22Rv1 (cell line): ENCODE results near the gene SPATA31E1.
"Not testable (repeated sequence)": the region's sequence is repeated elsewhere in the genome, so short reads cannot be mapped to it uniquely, and the experiment has no call there.

Experiments used
- H3K27ac ChIP-seq: fragments of 450-650 bp; 2 replicates; pipeline ENCODE4 v1.5.1; 2017
- ZFX ChIP-seq: fragments of 450-650 bp; IDR thresholded peaks from 2 replicates; pipeline ENCODE4 v1.6.1; 2017; ENCODE audit warnings: antibody characterized with exemption, borderline replicate concordance
- TF ChIP-seq, protein P1 (sequence below): fragments of 450-650 bp; IDR thresholded peaks from 2 replicates; pipeline ENCODE4 v1.5.1; 2017; ENCODE audit warnings: mild to moderate bottlenecking

SPATA31E1 gene

DNA sequence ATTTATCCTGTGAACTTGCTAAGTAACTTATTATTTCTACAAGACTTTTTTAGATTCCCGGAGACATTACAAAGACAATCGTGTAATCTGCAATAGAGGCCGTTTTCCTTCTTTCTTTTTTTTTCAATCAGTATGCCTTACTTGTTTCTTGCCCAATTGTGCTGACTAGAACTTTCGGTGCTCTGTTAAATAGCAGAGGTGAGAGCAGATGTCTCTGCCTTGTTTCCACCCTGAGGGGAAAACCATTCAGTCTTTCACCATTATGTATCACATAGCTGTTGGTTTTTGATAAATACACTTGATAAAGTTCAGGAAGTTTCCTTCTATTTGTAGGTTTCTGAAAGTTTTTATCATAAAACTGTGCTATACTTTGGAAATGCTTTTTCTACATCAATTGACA lies 10.3 kb downstream of the SPATA31E1 start:
- no peak for TF ChIP-seq ZFX
- TF ChIP-seq, protein P1, sequence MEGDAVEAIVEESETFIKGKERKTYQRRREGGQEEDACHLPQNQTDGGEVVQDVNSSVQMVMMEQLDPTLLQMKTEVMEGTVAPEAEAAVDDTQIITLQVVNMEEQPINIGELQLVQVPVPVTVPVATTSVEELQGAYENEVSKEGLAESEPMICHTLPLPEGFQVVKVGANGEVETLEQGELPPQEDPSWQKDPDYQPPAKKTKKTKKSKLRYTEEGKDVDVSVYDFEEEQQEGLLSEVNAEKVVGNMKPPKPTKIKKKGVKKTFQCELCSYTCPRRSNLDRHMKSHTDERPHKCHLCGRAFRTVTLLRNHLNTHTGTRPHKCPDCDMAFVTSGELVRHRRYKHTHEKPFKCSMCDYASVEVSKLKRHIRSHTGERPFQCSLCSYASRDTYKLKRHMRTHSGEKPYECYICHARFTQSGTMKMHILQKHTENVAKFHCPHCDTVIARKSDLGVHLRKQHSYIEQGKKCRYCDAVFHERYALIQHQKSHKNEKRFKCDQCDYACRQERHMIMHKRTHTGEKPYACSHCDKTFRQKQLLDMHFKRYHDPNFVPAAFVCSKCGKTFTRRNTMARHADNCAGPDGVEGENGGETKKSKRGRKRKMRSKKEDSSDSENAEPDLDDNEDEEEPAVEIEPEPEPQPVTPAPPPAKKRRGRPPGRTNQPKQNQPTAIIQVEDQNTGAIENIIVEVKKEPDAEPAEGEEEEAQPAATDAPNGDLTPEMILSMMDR: no peak
- H3K27ac ChIP-seq: no peak overlapping the region

DNA sequence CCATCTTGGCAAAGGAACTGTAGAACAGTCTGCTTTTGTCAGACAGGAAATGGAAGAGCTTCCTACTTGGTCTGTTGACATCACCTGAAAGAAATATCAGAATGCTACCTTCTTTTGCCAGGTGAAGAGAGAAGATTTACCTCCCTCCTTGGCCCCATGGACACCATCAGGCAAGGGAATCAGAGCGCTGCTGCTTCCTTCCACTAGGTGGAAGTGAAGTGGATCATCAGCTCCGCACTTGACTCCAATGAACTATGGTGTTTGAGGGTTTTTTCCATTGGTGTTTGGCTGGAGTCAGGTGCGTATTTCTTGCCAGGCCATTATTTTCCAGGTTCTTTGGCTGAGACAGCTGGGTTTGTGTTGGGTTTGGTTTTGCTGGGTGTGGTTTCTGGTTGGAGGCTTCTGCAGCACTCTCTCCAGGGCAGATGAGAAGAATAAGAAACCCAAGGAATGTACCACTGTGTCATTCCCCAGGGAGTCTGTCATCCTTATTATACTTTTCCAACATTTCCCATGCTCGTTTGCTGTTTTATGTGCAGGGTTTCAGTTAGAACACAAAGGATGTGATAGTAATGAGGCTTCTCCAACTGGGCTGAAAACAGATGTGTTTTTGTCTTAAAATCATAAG lies 12.4 kb downstream of the SPATA31E1 start:
- no peak overlapping the region for H3K27ac ChIP-seq
- no peak for TF ChIP-seq ZFX
- TF ChIP-seq, protein P1: no peak

DNA sequence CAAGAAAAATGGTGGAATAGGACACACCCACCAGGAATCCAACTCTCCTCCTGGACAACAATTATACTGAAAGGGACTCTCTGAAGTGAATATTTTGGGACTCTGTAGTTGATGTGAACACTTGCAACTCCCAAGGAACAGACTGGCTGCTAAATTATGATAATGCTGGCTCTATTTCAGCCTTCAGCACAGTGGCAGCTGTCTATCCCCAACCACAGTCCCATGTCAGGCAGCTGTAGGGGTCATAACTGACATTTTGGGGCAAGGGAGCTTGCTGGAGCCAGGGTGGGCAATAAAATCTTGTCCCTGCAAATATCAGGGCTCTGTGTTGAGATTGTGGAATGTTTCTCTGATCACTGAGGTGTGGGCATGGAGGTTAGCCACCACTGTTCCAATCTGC lies 14.2 kb downstream of the SPATA31E1 start:
- no peak for TF ChIP-seq ZFX
- TF ChIP-seq, protein P1: no peak
- H3K27ac ChIP-seq: no peak overlapping the region

DNA sequence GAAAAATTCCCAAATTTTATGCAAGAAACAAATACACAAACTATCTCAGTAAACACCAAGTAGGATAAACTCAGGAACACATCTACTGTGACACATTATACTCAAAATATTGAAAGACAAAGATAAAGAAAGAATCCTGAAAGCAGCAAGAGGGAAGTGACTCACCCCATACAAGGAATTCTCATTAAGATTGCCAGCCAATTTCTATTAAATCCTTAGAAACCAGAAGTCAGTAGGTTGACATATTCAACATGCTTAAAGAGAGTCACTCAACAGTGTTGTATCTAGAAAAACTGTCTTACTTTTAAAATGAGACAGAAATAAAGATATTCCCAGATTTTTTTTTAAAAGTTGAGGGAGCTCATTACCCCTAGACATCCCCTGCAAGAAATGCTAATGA lies 15.5 kb downstream of the SPATA31E1 start:
- no peak for TF ChIP-seq ZFX
- TF ChIP-seq, protein P1: no peak
- H3K27ac ChIP-seq: no peak overlapping the region

DNA sequence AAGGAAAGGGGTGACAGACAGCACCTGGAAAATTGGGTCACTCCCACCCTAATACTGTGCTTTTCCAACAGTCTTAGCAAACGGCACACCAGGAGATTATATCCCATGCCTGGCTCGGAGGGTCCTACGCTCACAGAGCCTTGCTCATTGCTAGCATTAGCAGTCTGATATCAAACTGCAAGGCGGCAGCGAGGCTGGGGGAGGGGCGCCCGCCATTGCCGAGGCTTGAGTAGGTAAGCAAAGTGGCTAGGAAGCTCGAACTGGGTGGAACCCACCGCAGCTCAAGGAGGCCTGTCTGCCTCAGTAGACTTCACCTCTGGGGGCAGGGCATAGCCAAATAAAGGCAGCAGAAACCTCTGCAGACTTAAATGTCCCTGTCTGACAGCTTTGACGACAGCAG lies 19.7 kb downstream of the SPATA31E1 start:
- H3K27ac ChIP-seq: not testable (repeated sequence)

DNA sequence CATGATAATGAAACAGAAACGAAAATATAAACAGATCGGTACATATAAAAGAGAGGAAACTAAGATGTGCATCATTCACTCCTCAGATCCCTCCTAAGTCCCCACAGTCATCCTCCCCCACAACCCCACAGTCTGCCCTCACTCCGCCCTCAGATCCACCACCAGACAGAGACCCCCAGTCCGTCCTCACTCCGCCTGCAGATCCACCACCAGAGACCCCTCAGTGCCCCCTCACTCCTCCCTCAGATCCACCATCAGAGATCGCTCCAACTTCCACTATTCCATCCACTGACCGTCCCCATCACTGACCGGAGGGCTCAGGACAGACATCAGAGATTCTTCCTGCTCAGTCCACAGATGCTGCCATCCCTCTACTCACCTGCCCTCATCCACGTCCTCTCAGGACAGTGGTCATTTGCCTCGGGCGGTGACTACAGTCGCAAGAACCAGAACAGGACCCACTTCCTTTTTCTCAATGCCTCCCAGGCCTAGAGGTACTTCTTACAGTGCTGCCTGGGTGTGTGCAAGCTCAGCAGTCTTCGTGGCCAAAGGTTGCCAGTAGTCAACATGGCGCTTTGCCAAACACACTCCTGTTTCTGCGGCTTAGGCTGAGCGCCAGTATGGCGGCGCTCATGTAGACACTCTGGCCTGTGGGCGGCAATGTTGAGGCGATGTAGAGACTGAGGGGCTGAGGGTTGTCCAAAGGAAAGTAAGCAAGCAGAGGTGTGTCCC lies 26.8 kb downstream of the SPATA31E1 start:
- TF ChIP-seq ZFX: no peak
- TF ChIP-seq, protein P1: peak; percentile 71
- no peak overlapping the region for H3K27ac ChIP-seq

DNA sequence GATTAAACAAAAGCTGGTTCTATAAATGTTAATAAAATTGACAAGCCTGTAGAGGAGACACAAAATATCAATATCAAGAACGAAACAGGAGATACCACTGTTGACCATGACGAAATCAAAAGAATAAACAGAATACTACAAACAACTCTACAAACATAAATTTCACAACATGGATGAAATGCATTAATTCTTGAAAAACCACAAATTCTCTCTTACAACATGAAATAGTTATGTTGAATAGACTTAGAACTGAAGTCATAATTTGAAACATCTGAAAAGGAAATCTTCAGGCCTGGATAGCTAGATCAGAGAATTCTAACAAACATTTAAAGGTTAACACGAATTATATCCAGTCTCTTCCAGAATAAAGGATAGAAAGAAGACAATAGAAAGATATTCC lies 28.1 kb downstream of the SPATA31E1 start:
- TF ChIP-seq, protein P1: no peak
- no peak for TF ChIP-seq ZFX
- H3K27ac ChIP-seq: no peak overlapping the region

DNA sequence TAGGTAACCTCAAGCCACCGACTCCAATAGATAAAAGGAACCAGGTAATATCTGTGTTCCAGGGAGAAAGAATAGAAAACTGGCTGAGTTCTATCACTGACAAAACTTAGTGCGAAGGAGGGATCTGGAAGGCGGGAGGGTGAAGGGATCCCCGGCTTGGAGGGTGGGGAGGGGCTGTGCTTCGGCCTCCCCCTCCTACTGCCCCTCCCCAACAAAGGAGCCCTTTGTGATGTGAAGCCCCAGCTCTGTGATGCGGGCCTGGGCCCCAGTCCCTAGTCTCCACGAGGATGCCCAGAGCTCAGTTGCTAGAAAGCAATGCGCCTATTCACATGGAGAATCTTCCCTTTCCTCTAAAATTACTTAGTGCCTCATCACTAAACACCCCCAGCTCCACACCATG lies 35.0 kb downstream of the SPATA31E1 start, which contains the start of gene SPATA31C1:
SPATA31C1 (plus strand) TSS at position 301 of the 400 bp plus-strand sequence.
- not testable (repeated sequence) for H3K27ac ChIP-seq

DNA sequence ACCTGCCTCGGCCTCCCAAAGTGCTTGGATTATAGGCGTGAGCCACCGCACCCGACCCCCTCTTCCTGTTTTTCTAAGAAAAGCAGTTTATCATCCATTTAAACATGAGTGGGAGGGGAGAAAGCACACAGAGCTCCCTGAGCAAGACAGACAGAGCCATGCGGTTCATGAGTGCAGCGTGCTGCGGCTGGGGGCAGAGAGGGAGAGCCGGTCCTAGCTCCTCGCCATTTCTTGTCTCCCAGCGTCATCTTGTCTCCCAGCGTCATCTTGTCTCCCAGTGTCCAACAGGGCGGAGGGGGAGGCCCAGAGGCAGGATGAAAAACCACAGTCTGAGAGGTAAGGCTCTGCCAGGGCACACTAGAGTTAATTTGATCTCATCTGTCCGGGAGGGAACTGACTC lies 36.3 kb downstream of the SPATA31E1 start:
- not testable (repeated sequence) for H3K27ac ChIP-seq

DNA sequence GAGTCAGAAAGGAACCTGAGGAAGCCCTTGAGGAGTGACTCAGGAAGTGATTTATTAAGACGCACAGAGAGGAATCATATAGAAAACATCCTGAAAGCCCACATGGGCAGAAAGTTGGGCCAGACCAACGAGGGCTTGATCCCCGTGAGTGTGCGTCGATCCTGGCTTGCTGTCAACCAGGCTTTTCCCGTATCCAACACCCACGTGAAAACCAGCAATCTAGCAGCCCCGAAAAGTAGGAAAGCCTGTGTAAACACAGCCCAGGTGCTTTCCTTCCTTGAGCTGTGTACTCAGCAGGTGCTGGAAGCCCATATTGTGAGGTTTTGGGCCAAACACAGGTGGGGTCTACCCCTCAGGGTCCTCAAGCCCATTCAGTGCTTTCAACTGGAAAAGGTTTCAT lies 38.9 kb downstream of the SPATA31E1 start:
- not testable (repeated sequence) for H3K27ac ChIP-seq

DNA sequence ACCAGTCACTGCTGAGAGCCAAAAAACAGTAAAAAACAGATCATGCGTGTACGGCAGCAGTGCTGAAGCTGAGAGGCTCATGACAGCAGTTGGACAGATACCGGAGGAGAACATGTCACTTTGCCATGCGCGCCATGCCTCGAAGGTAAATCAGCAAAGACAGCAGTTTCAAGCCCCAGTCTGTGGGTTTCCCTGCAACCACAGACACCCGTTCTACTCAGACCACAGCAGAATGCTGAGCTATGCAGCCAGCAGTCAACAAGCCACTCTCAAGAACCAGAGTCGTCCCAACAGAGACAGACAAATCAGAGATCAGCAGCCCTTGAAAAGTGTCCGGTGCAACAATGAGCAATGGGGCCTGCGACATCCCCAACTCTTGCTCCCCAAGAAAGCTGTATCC lies 40.3 kb downstream of the SPATA31E1 start:
- not testable (repeated sequence) for H3K27ac ChIP-seq

DNA sequence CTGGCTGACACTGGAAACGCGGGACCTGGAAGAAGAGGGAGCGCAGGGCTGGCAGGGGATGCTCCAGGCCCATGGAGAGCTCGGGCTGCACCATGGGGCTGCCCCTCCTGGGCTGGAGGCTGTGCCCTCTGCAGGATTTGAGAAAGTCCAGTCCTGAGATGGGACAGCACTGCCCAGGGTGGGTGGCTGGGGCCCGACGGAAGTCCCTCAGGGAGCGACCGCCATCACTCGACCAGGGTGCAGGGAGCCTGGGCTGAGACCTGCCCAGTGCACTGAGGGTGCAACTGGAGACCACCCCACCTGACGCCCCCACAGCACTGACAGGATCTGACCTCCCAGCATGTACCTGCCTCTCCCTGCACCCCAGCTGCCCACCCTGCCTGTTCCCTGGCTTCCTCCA lies 42.2 kb downstream of the SPATA31E1 start:
- not testable (repeated sequence) for H3K27ac ChIP-seq

DNA sequence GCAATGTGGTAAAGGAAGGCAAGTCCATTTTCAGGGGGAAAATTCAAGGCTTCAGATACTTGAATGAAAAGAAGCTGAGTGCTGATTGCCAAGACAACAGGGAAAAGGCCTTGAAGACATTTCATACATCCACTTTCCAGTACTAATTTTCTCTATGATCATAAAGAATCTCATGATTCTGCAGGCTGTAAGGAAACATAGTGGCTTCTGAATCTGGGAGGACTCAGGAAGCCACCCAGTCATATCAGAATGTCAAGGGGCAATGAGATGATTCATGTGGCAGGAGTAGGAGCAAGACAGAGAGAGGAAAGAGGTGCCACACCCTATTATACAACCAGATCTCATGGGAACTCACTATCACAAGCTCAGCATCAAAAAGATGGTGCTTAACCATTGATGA lies 46.5 kb downstream of the SPATA31E1 start:
- H3K27ac ChIP-seq: not testable (repeated sequence)
